GM13977 (cell line): ENCODE data around the gene MTHFR.

Source experiments
- DNase-seq: peaks from one replicate; pipeline ENCODE4 v3.0.0; 2012; ENCODE audit warnings: low spot score
- CTCF ChIP-seq: IDR thresholded peaks from 2 replicates; pipeline ENCODE4 v1.5.1; 2012; ENCODE audit warnings: mild to moderate bottlenecking, control low read depth; ENCODE audit not compliant: insufficient read depth; ENCODE audit errors: extremely low read depth, missing control alignments
- in situ Hi-C: fragments of 300-500 bp; cut with MboI; formaldehyde crosslinking; loops from one replicate; pipeline ENCODE4 v1.12.0; 2022; ENCODE audit warnings: low sequenced_read_pairs, low pct_unique_long_range_greater_than_20kb, mixed read lengths, inconsistent platforms; ENCODE audit not compliant: unreplicated experiment

Gene MTHFR

GRCh38 chr1:11838349-11839272 is 32.8 kb upstream of the MTHFR start:
- in situ Hi-C loops, result no loop called here
- TF ChIP-seq CTCF, result peak; percentile 99
- peak; percentile 92 for DNase-seq

GRCh38 chr1:11837767-11838348 is 32.1 kb upstream of the MTHFR start:
- in situ Hi-C loops, result no loop called here

GRCh38 chr1:11836955-11837766 is 31.4 kb upstream of the MTHFR start:
- in situ Hi-C loops, result no loop called here
- no peak for DNase-seq

More at GRCh38 chr1:11837767-11838348, 32.1 kb upstream of the MTHFR start:
- no peak for TF ChIP-seq CTCF
- no peak for DNase-seq

GRCh38 chr1:11835441-11836225 is 29.9 kb upstream of the MTHFR start:
- in situ Hi-C loops, result no loop called here
- no peak for TF ChIP-seq CTCF
- DNase-seq, result no peak

More at GRCh38 chr1:11836955-11837766, 31.4 kb upstream of the MTHFR start:
- no peak for TF ChIP-seq CTCF

- in situ Hi-C loops, result no loop called here
- no peak for DNase-seq
- no peak for TF ChIP-seq CTCF
Measured at GRCh38 chr1:11833900-11834299, 28.1 kb upstream of the MTHFR start.

- TF ChIP-seq CTCF, result no peak
- in situ Hi-C loops, result no loop called here
- no peak for DNase-seq
Measured at GRCh38 chr1:11833497-11833896, 27.7 kb upstream of the MTHFR start.
